ENCODE data around the gene ST8SIA1.

ST8SIA1 gene

DNA sequence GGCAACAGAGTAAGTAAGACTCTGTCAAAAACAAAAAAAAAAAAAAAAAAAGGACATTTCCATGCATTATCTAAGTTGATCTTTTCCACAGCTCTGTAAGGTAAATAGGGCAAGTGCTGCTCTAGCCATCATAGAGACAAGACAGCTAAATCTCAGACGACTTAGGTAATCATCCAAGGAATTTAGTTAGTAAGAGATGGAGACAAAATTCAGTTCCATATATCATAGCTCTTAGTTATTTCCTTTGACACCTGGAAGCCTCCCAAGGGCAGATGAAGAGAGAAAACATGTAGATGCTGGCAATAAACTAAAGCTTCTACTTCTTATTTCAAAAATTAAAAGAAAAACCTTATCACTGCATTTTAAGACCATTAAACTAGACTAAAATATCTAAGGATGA, 48.7 kb downstream of the ST8SIA1 start:
- no peaks in the 10 kb centered on the region for H3K79me2 ChIP-seq (ENCODE audit: insufficient read depth, low read length)
- no peaks in the 10 kb centered on the region for H3K9me2 ChIP-seq (replicated peaks; ENCODE audit: insufficient read depth, low read length)
- TF ChIP-seq, protein P1, sequence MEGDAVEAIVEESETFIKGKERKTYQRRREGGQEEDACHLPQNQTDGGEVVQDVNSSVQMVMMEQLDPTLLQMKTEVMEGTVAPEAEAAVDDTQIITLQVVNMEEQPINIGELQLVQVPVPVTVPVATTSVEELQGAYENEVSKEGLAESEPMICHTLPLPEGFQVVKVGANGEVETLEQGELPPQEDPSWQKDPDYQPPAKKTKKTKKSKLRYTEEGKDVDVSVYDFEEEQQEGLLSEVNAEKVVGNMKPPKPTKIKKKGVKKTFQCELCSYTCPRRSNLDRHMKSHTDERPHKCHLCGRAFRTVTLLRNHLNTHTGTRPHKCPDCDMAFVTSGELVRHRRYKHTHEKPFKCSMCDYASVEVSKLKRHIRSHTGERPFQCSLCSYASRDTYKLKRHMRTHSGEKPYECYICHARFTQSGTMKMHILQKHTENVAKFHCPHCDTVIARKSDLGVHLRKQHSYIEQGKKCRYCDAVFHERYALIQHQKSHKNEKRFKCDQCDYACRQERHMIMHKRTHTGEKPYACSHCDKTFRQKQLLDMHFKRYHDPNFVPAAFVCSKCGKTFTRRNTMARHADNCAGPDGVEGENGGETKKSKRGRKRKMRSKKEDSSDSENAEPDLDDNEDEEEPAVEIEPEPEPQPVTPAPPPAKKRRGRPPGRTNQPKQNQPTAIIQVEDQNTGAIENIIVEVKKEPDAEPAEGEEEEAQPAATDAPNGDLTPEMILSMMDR (IDR thresholded peaks at IDR 0.05; ENCODE audit: insufficient read depth, low read length, poor library complexity, severe bottlenecking), result no peak
- TF ChIP-seq EZH2phosphoT487 (conservative IDR thresholded peaks at IDR 0.05; ENCODE audit: low read length), result no peak
- H3K27ac ChIP-seq (ENCODE audit: low read depth, low read length), result no peak overlapping the region
- H3K4me2 ChIP-seq (ENCODE audit: low read depth, low read length, poor library complexity, severe bottlenecking), result no peak overlapping the region
- H3K4me3 ChIP-seq (ENCODE audit: insufficient read depth, low read length, poor library complexity, severe bottlenecking), result no peak overlapping the region
- H3K9ac ChIP-seq (ENCODE audit: low read length), result no peak overlapping the region
- H3K27me3 ChIP-seq (ENCODE audit: low read length), result no peaks in the 10 kb centered on the region
- no peak overlapping the region for H2AFZ ChIP-seq (ENCODE audit: low read depth, low read length, severe bottlenecking)
- no peaks in the 10 kb centered on the region for H3K9me3 ChIP-seq (ENCODE audit: insufficient read depth, low read length)
- H3K36me3 ChIP-seq (ENCODE audit: low read length), result no peaks in the 10 kb centered on the region
- H4K20me1 ChIP-seq (ENCODE audit: low read depth, low read length), result no peaks in the 10 kb centered on the region
- H3F3A ChIP-seq (ENCODE audit: insufficient read depth), result no peaks in the 10 kb centered on the region

DNA sequence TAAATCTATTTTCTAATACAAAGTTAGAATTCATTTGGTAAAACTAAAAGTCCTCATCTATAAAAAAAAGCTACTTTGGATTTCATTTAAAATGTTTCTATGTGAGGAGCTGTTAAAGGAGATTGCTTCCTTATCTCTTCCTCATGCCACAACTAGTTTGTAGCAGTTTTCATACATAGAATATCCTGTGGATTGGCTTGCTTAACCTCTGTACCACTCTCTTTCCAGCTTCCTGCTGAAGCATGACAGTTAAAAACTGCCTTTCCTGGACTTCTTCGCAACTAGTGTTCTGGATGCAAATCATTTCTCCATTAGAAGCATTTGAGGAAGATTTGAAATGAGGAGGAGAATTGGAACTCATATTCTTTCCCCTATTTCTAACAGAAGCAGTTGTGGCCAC, 49.6 kb downstream of the ST8SIA1 start:
- H3K4me3 ChIP-seq (ENCODE audit: insufficient read depth, low read length, poor library complexity, severe bottlenecking), result no peak overlapping the region
- no peak overlapping the region for H2AFZ ChIP-seq (ENCODE audit: low read depth, low read length, severe bottlenecking)
- H3K36me3 ChIP-seq (ENCODE audit: low read length), result no peaks in the 10 kb centered on the region
- H3F3A ChIP-seq (ENCODE audit: insufficient read depth), result no peaks in the 10 kb centered on the region
- no peaks in the 10 kb centered on the region for H3K27me3 ChIP-seq (ENCODE audit: low read length)
- H3K9me3 ChIP-seq (ENCODE audit: insufficient read depth, low read length), result no peaks in the 10 kb centered on the region
- no peak overlapping the region for H3K4me2 ChIP-seq (ENCODE audit: low read depth, low read length, poor library complexity, severe bottlenecking)
- H3K9ac ChIP-seq (ENCODE audit: low read length), result no peak overlapping the region
- no peaks in the 10 kb centered on the region for H4K20me1 ChIP-seq (ENCODE audit: low read depth, low read length)
- no peaks in the 10 kb centered on the region for H3K9me2 ChIP-seq (replicated peaks; ENCODE audit: insufficient read depth, low read length)
- H3K27ac ChIP-seq (ENCODE audit: low read depth, low read length), result no peak overlapping the region
- no peak for TF ChIP-seq EZH2phosphoT487 (conservative IDR thresholded peaks at IDR 0.05; ENCODE audit: low read length)
- TF ChIP-seq, protein P1 (IDR thresholded peaks at IDR 0.05; ENCODE audit: insufficient read depth, low read length, poor library complexity, severe bottlenecking), result no peak
- H3K79me2 ChIP-seq (ENCODE audit: insufficient read depth, low read length), result no peaks in the 10 kb centered on the region

DNA sequence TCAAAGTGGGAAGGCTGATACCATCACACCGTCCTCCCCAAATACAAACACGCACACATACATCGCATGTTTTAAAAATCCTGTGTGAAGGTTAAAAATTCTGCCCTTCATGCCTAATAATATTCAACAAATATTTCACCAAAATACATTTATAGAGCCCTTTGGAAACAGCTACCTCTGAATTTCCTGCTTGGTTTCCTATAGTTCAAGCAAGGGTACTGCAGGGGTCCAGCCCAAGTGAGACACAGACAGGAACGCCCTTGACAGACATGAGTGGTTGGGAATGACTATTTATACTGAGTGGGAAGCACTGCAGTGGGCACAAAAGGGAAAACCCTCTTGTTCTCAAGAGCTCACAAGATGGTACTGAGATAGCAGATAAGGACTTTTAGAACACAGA, 51.0 kb downstream of the ST8SIA1 start:
- Histone ChIP-seq H2AFZ (ENCODE audit: low read depth, low read length, severe bottlenecking) (no peak overlapping the region), H3K27me3 (ENCODE audit: low read length) (no peaks in the 10 kb centered on the region), H3K9me2 (replicated peaks; ENCODE audit: insufficient read depth, low read length) (no peaks in the 10 kb centered on the region), H3K79me2 (ENCODE audit: insufficient read depth, low read length) (no peaks in the 10 kb centered on the region), H3K9ac (ENCODE audit: low read length) (no peak overlapping the region), H3K36me3 (ENCODE audit: low read length) (no peaks in the 10 kb centered on the region), H3F3A (ENCODE audit: insufficient read depth) (no peaks in the 10 kb centered on the region), H3K4me3 (ENCODE audit: insufficient read depth, low read length, poor library complexity, severe bottlenecking) (no peak overlapping the region), H4K20me1 (ENCODE audit: low read depth, low read length) (no peaks in the 10 kb centered on the region), H3K4me2 (ENCODE audit: low read depth, low read length, poor library complexity, severe bottlenecking) (no peak overlapping the region), H3K9me3 (ENCODE audit: insufficient read depth, low read length) (no peaks in the 10 kb centered on the region), H3K27ac (ENCODE audit: low read depth, low read length) (no peak overlapping the region)
- no peak for TF ChIP-seq EZH2phosphoT487 (conservative IDR thresholded peaks at IDR 0.05; ENCODE audit: low read length)
- TF ChIP-seq, protein P1 (IDR thresholded peaks at IDR 0.05; ENCODE audit: insufficient read depth, low read length, poor library complexity, severe bottlenecking), result no peak

Data from SU-DHL-6 (cell line).